HG03442 (cell line): Measurements from ENCODE around the gene BIN2.
A peak's percentile ranks its signal among the peaks of the same experiment; 100 is the strongest.
"Not testable (repeated sequence)": the region's sequence is repeated elsewhere in the genome, so short reads cannot be mapped to it uniquely, and the experiment has no call there.

Source experiments
- ATAC-seq: cut with Tn5 transposase; IDR thresholded peaks from one replicate; pipeline ENCODE4 v1.9.1; 2021; ENCODE audit warnings: mild to moderate bottlenecking, moderate library complexity; ENCODE audit not compliant: unreplicated experiment

The BIN2 gene

GRCh38 chr12:51263341-51263740, 60.6 kb downstream of the BIN2 start:
- no peak for ATAC-seq

GRCh38 chr12:51262758-51263177, 61.2 kb downstream of the BIN2 start:
- ATAC-seq, result no peak

DNA sequence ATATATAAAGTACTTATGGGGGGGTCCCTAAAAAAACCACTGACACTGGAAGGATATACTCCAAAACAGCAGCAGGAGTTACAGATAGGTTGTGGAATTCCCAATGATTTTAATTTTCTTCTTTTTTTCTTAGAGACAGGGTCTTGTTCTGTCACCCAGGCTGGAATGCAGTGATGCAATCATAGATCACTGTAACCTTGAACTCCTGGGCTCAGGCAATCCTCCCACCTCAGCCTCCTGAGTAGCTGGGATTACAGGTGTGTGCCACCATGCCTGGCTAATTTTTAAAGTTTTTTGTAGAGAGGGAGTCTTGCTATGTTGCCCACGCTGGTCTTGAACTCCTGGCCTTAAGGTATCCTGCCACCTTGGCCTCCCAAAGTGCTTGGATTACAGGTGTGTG, 64.4 kb downstream of the BIN2 start:
- ATAC-seq, result not testable (repeated sequence)

DNA sequence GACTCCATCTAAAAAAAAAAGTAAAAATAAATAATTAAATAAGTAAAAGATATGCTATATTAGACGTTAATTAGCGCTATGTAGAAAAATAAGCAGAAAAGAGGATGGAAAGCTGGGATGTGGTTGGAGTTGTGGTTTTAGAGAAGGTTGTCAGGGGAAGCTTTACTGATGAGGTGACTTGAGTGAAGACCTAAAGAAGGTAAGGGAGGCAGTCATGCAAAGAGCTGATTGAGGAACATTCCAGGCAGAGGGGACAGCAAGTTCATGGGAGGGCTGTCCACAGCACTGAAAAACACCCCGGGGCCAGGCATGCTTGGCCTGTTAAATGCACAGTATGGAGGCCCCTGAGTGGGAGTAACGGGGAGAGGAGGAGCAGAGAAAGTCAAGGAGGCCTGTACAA, 69.4 kb downstream of the BIN2 start:
- no peak for ATAC-seq

GRCh38 chr12:51253276-51253675, 70.7 kb downstream of the BIN2 start:
- ATAC-seq, result no peak

- no peak for ATAC-seq
Measured at GRCh38 chr12:51247523-51248206, 76.3 kb downstream of the BIN2 start.

DNA sequence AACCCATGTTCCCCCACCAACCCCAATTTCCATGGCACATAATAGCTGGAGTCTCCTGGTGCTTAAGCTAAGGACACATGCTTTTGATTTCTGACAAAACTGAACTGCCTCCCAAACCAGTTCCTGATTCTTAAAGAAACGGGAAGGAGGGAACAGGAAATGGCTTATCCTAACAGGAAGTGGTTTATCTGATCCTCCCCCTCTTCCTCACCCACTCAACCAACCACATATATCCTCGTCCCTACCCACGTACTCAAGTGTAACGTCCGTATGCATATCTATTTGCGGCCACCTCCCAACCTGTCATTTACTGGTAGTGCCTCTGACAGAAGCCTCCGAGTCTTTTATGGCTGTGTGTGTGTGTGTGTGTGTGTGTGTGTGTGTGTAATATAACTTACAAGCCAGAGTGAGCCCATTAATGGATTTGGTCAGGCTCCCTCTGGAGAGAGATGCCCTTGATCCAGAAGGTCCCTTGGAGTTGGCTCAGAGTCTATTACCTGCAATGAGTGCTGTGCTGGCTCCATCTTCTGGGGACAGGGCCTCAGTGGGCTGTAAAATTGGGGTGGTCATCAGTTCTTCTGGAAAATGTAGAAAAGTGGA, 77.6 kb downstream of the BIN2 start:
- ATAC-seq, result no peak

GRCh38 chr12:51245476-51246253, 78.3 kb downstream of the BIN2 start:
- no peak for ATAC-seq

DNA sequence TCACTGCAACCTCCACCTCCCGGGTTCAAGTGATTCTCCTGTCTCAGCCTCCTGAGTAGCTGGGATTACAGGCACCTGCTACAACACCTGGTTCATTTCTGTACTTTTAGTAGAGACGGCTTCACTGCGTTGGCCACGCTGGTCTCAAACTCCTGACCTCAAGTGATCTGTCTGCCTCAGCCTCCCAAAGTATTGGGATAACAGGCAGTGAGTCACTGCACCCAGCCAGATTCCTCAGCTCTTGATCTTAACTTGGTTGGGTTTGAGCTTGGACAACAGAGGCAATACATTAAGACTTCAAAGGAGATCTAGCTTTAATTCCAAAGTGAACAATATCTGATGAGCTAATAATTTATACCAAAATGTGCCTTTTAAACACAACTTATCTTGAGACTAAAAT, 79.7 kb downstream of the BIN2 start:
- no peak for ATAC-seq

DNA sequence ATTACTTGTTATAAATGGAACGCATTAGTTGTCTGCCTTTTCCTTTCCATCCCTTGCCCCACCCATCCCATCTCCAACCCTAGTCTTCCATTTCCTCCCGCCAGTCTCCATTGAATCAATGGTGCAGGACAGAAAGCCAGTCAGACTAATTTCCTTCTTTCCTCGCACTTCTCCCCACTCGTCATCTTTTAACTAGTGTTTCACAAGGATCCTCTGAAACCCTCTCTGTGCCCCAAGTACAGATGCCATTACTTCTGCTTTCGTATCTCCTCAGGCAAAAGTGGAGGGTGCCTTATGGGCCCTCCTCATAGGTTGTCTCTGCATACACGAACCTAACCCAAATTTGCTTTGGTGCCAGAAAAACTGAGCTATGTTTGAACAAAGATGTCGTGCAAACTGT, 81.1 kb downstream of the BIN2 start:
- no peak for ATAC-seq

GRCh38 chr12:51242120-51242519, 81.9 kb downstream of the BIN2 start:
- ATAC-seq, result no peak

GRCh38 chr12:51240971-51241370, 83.0 kb downstream of the BIN2 start:
- ATAC-seq, result no peak

DNA sequence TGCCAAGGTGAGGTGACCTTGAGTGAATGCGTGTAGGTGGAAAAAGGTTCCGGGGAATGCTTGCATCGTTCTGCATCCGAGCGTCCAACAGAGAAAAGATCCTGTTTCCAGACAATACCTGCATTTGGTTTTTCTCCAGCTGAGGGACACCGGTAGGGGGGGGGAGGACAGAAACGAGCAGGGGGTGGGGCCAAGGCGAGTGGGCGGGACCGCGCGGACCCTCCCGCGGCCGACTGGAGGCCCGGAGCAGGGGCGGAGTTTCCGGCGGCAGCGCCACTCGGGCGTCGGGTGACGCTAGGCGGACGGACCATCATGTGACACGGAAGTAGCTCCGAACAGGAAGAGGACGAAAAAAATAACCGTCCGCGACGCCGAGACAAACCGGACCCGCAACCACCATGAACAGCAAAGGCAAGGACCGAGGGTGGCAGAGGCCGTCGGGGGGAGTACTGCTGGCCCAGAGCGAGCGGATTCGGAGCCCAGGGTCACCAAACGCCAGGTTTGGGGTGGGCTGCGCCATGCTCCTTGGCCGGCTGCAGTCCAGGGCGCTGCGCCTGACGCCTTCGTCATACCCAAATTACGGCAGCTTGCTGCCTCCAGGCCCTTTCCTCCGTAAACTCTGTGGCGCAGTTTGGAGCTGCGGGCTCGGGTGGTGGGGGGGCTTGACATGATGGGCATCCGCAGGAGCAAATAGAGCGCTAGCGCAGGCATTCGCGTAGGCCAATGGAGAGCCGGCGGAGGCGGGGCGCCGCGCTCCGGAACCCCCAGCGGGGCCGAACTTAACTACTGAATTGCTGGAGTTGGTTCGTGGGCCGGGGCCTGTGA, 85.3 kb downstream of the BIN2 start, which contains the start of gene DAZAP2:
TSS of gene DAZAP2 (plus strand) at position 317 of the 825 bp plus-strand sequence. CDS start at position 399, 82 bp downstream.
- peak; percentile 86 for ATAC-seq

DNA sequence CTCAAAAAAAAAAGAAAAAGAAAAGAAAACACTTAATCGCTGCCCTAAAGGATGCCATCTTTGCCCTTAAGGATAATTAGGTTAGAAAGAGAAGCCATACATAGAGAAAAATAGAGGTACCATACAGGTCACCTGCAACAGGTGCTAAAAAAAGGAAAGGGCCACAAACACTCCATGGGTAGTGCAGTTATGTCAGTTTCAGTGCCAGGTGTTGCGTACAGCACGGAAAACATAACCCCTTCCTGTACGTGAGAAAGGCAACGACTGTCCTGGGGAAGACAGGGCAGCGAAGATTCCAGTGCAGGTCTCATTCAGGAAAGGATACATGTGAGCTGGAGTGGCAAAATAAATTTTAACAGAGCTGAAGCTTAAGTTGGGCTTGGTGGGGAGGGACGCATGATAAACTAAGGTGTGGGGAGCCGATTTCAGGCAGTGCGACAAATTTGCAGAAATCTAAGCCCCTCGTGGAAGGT, 85.9 kb downstream of the BIN2 start:
- ATAC-seq, result peak; percentile 8

DNA sequence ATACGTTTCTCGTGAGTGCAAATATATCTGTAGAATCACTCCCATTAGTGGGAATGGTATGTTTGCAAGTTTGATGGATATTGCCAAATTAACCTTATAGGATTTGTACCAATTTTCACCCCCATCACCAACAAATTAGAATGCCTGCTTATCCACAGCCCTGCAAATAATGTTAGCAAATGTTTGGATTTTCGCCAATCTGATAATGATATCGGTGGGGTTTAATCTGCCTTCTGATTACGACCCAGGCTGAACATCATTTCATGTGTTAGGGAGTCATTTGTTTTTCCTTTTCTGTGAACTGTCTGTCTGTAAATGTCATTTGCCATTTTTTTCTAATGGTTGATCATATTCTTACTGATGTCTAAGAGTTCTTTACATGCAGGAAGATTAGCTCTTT, 89.4 kb downstream of the BIN2 start:
- no peak for ATAC-seq

DNA sequence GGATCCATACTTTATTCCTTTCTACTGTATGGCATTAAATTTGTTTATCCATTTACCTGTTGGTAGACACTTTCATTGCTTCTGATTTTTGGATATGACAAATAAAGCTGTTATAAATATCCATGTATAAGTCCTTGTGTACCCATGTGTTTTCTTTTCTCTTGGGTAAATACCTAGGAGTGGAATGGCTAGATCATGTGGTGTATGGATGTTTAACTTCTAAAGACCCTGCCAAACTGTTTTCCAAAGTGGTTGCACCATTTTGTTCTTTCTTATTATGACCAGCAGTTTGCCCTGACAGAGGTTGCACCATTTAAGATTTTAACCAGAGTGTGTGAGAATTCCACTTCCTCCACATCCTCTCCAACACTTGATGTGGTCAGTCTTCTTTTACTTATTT, 91.3 kb downstream of the BIN2 start:
- ATAC-seq, result no peak
